ENCODE data around the gene PALMD.

GRCh38 chr1:99682291-99682751 is 36.4 kb downstream of the PALMD start:
- TF ChIP-seq POLR2A (IDR thresholded peaks at IDR 0.05; ENCODE audit: low read length), result no peak
- no peak for TF ChIP-seq CTCF (IDR thresholded peaks at IDR 0.05)
- no peak for TF ChIP-seq RAD21 (conservative IDR thresholded peaks at IDR 0.05 in 1 of 2, IDR thresholded peaks at IDR 0.05 in 1 of 2)
- TF ChIP-seq REST (IDR thresholded peaks at IDR 0.05), result no peak
- TF ChIP-seq ZFP36 (IDR thresholded peaks at IDR 0.05; ENCODE audit: borderline replicate concordance, partially characterized antibody), result no peak
- TF ChIP-seq EP300 (IDR thresholded peaks at IDR 0.05), result no peak
- no peak for TF ChIP-seq MAFK (IDR thresholded peaks at IDR 0.05; ENCODE audit: partially characterized antibody)
- no peak for TF ChIP-seq JUNB (IDR thresholded peaks at IDR 0.05)
- no peak for TF ChIP-seq JUN (IDR thresholded peaks at IDR 0.05)
- no peak for TF ChIP-seq HOXB5 (CRISPR knock-in tag; IDR thresholded peaks at IDR 0.05)
- no peak for TF ChIP-seq HDAC2 (IDR thresholded peaks at IDR 0.05)
- TF ChIP-seq BCL3 (IDR thresholded peaks at IDR 0.05), result no peak
- TF ChIP-seq CHD2 (IDR thresholded peaks at IDR 0.05; ENCODE audit: low read length, partially characterized antibody), result no peak
- no peak for TF ChIP-seq SMC3 (IDR thresholded peaks at IDR 0.05)

Measured in A549 (cell line).